K562 (cell line): ENCODE results near the gene SERTAD1.

Experiments used
- EZH2 ChIP-seq: IDR thresholded peaks from 2 replicates; pipeline ENCODE4 v1.6.1; 2012; ENCODE audit warnings: low read depth, mild to moderate bottlenecking, inconsistent platforms, low read length, borderline replicate concordance
- MYC ChIP-seq, 2 experiments: fragments of 250-450 bp in 1 of 2; sonication (Bioruptor Pico) in 1 of 2; IDR thresholded peaks; 2 replicates each; pipeline versions ENCODE4 v1.5.1 to v1.6.1; 2012 to 2021; ENCODE audit warnings: low read depth in 2 of 2, borderline replicate concordance in 1 of 2, improper control_type of control experiment in 1 of 2, low read length in 1 of 2, mild to moderate bottlenecking in 1 of 2, moderate library complexity in 1 of 2
- RFX5 ChIP-seq: IDR thresholded peaks from 2 replicates; pipeline ENCODE4 v1.6.1; 2011; ENCODE audit warnings: low read depth, mild to moderate bottlenecking, improper control_type of control experiment, low read length
- TF ChIP-seq, protein P1 (sequence below): sonication (generic); formaldehyde crosslinking; IDR thresholded peaks from 2 replicates; pipeline ENCODE4 v1.5.0; 2020; ENCODE audit warnings: missing genetic modification reagents

- TF ChIP-seq RFX5 (no peak), EZH2 (no peak), MYC (IDR thresholded peaks at IDR 0.05; ENCODE audit: low read depth, low read length) (no peak), MYC (CRISPR knock-in tag; IDR thresholded peaks at IDR 0.05; ENCODE audit: borderline replicate concordance, low read depth) (no peak)
- TF ChIP-seq, protein P1, sequence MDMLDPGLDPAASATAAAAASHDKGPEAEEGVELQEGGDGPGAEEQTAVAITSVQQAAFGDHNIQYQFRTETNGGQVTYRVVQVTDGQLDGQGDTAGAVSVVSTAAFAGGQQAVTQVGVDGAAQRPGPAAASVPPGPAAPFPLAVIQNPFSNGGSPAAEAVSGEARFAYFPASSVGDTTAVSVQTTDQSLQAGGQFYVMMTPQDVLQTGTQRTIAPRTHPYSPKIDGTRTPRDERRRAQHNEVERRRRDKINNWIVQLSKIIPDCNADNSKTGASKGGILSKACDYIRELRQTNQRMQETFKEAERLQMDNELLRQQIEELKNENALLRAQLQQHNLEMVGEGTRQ (CRISPR knock-in tag): no peak
These were observed 5.9 kb upstream of the SERTAD1 start for GRCh38 chr19:40431698-40432097.
